GM12878 (cell line): ENCODE measurements around the gene TMED1. TPM values are rescaled to one million over a fixed set of nuclear protein-coding genes. Genes with fewer than 3 reads are reported as not detected.

Experiments
- ATF7 ChIP-seq: fragments of 450-650 bp; IDR thresholded peaks from 2 replicates; pipeline ENCODE4 v1.6.1; 2016; ENCODE audit warnings: low read depth, mild to moderate bottlenecking
- BACH1 ChIP-seq: fragments of 450-650 bp; IDR thresholded peaks from 2 replicates; pipeline ENCODE4 v1.6.1; 2017; ENCODE audit warnings: mild to moderate bottlenecking, borderline replicate concordance
- CHD2 ChIP-seq: IDR thresholded peaks from 2 replicates; pipeline ENCODE4 v1.6.1; 2011; ENCODE audit warnings: low read depth, low read length, improper control_type of control experiment, borderline replicate concordance
- CHD4 ChIP-seq: fragments of 200-600 bp; sonication (generic); IDR thresholded peaks from 2 replicates; pipeline ENCODE4 v1.6.1; 2016; ENCODE audit warnings: mild to moderate bottlenecking
- DPF2 ChIP-seq: fragments of 450-650 bp; IDR thresholded peaks from 2 replicates; pipeline ENCODE4 v1.6.1; 2017; ENCODE audit warnings: mild to moderate bottlenecking
- HDAC2 ChIP-seq: fragments of 200-600 bp; sonication (generic); IDR thresholded peaks from 2 replicates; pipeline ENCODE4 v1.6.1; 2017
- HDAC6 ChIP-seq: fragments of 200-600 bp; sonication (generic); IDR thresholded peaks from one replicate; pipeline ENCODE4 v1.8.0; 2017; ENCODE audit warnings: antibody characterized with exemption; ENCODE audit not compliant: unreplicated experiment
- IKZF1 ChIP-seq: fragments of 450-650 bp; conservative IDR thresholded peaks from 2 replicates; pipeline ENCODE4 v1.6.1; 2017; ENCODE audit warnings: antibody characterized with exemption, mild to moderate bottlenecking
- JUNB ChIP-seq: IDR thresholded peaks from 2 replicates; pipeline ENCODE4 v1.6.1; 2016; ENCODE audit warnings: antibody characterized with exemption, mild to moderate bottlenecking
- NBN ChIP-seq: fragments of 450-650 bp; IDR thresholded peaks from 2 replicates; pipeline ENCODE4 v1.6.1; 2016
- NR2F1 ChIP-seq: fragments of 450-650 bp; conservative IDR thresholded peaks from 2 replicates; pipeline ENCODE4 v1.6.1; 2017; ENCODE audit warnings: mild to moderate bottlenecking
- PKNOX1 ChIP-seq: fragments of 450-650 bp; IDR thresholded peaks from 2 replicates; pipeline ENCODE4 v1.6.1; 2016; ENCODE audit warnings: mild to moderate bottlenecking
- PRDM15 ChIP-seq: fragments of 450-650 bp; formaldehyde crosslinking; IDR thresholded peaks from 2 replicates; pipeline ENCODE4 v1.4.0; 2020; ENCODE audit warnings: mild to moderate bottlenecking, moderate library complexity
- RCOR1 ChIP-seq: conservative IDR thresholded peaks from 2 replicates; pipeline ENCODE4 v1.6.1; 2012; ENCODE audit warnings: low read depth, low read length, improper control_type of control experiment
- REST ChIP-seq: IDR thresholded peaks from 2 replicates; pipeline ENCODE4 v1.6.1; 2012; ENCODE audit warnings: mild to moderate bottlenecking, low read depth, low read length
- SP1 ChIP-seq: IDR thresholded peaks from one replicate; pipeline ENCODE4 v1.6.1; 2011; ENCODE audit warnings: low read depth, low read length
- TBL1XR1 ChIP-seq: IDR thresholded peaks from 2 replicates; pipeline ENCODE4 v1.6.1; 2012; ENCODE audit warnings: low read depth, low read length, improper control_type of control experiment
- TCF3 ChIP-seq: IDR thresholded peaks from 2 replicates; pipeline ENCODE4 v1.6.1; 2012; ENCODE audit warnings: low read depth, mild to moderate bottlenecking, low read length, borderline replicate concordance; ENCODE audit not compliant: insufficient read depth
- USF1 ChIP-seq: IDR thresholded peaks from 2 replicates; pipeline ENCODE4 v1.6.1; 2011; ENCODE audit warnings: borderline replicate concordance, low read depth, mild to moderate bottlenecking, moderate library complexity, mixed read lengths, low read length; ENCODE audit not compliant: insufficient read depth; ENCODE audit errors: extremely low read length
- ZNF622 ChIP-seq: fragments of 450-650 bp; IDR thresholded peaks from 2 replicates; pipeline ENCODE4 v1.6.1; 2017; ENCODE audit warnings: mild to moderate bottlenecking, inconsistent platforms
- polyA plus RNA-seq, 11 experiments: library from polyadenylated mRNA; depleted of rRNA in 4 of 11; unstranded in 6 of 11; stranded (reverse) in 5 of 11; fragments of >200 nt; fragmentation: Nextera tagmentation in 4 of 11; fragmentation: Illumina TruSeq in 1 of 11; extraction: Ambion mirVana in 4 of 11; extraction: Trizol in 1 of 11; gene quantifications; 1 replicate in 1 of 11; 2 replicates in 10 of 11; pipeline versions ENCODE4 v1.2.1 to v1.2.3, GENCODE V29; 2011 to 2016; ENCODE audit warnings: inconsistent platforms in 2 of 11, missing spikeins in 2 of 11, low read depth in 1 of 11
- total RNA-seq, 4 experiments: library from RNA; depleted of rRNA in 3 of 4; stranded (reverse); fragments of >200 nt in 3 of 4; fragmentation: Illumina TruSeq in 1 of 4; extraction: Trizol in 1 of 4; gene quantifications; 2 replicates each; pipeline versions ENCODE4 v1.2.1 to v1.2.3, GENCODE V29; 2013 to 2021

Gene TMED1
- total and polyA plus RNA-seq, 10 of the 15 experiments (the other 5 are each of a cell fraction or from before 2014, with no cell fraction given), result 0.60 to 23.1 (median 12.3) TPM

- TF ChIP-seq PRDM15, result peak; percentile 54; the same call in 1 of the 2 replicates
- TF ChIP-seq TBL1XR1, result peak; percentile 58; the same call in 1 of the 2 replicates
- no peak for TF ChIP-seq ZNF622
- 0 out of 2 replicates have a peak, but pooled peaks have one; percentile 8 for TF ChIP-seq REST
- TF ChIP-seq CHD2, result peak; percentile 35; the same call in 1 of the 2 replicates
- TF ChIP-seq PKNOX1, result peak; percentile 70
- peak; percentile 99 for TF ChIP-seq IKZF1
- TF ChIP-seq ATF7, result peak; percentile 73
- no peak for TF ChIP-seq CHD4
- TF ChIP-seq SP1, result peak; percentile 60
- peak; percentile 98 for TF ChIP-seq JUNB
- TF ChIP-seq NBN, result peak; percentile 72
- TF ChIP-seq NR2F1, result no peak; the same call in 1 of the 2 replicates
- TF ChIP-seq BACH1, result peak; percentile 92
- no peak for TF ChIP-seq RCOR1
- peak; percentile 100 for TF ChIP-seq DPF2
- TF ChIP-seq HDAC2, result 0 out of 2 replicates have a peak, but pooled peaks have one; percentile 29
- peak; percentile 60; the same call in 1 of the 2 replicates for TF ChIP-seq TCF3
- no peak for TF ChIP-seq HDAC6
- peak; percentile 55 for TF ChIP-seq USF1
Observed at GRCh38 chr19:10876459-10877240, 40.6 kb upstream of the TMED1 start (continued).
